Activated naive CD8-positive, alpha-beta T cell treated with anti-CD3 and anti-CD28 coated beads for 36 hours (primary cell): ENCODE data around the gene PYGB. TPM values are rescaled to one million over a fixed set of nuclear protein-coding genes. Genes with fewer than 3 reads are reported as not detected.

Experiments used
- DNase-seq: peaks from one replicate; pipeline ENCODE4 v3.0.0; 2021
- H3K27ac Mint-ChIP-seq: one replicate; pipeline ENCODE4 v1.8.0; 2022; ENCODE audit warnings: mild to moderate bottlenecking, moderate library complexity, mixed read lengths
- H3K27me3 Mint-ChIP-seq: one replicate; pipeline ENCODE4 v1.8.0; 2022; ENCODE audit warnings: mild to moderate bottlenecking, mixed read lengths
- H3K36me3 Mint-ChIP-seq: one replicate; pipeline ENCODE4 v1.8.0; 2021; ENCODE audit warnings: mild to moderate bottlenecking, mixed read lengths
- H3K4me1 Mint-ChIP-seq: one replicate; pipeline ENCODE4 v1.8.0; 2021; ENCODE audit warnings: mixed read lengths
- H3K4me3 Mint-ChIP-seq: one replicate; pipeline ENCODE4 v1.8.0; 2022; ENCODE audit warnings: mild to moderate bottlenecking, moderate library complexity, mixed read lengths
- H3K9me3 Mint-ChIP-seq: one replicate; pipeline ENCODE4 v1.8.0; 2022; ENCODE audit warnings: mixed read lengths
- total RNA-seq, 2 experiments: library from RNA; stranded (reverse); gene quantifications; one replicate each; pipeline ENCODE4 v1.2.3, GENCODE V29; 2021

Gene PYGB
- total RNA-seq = 10 to 100 TPM; 30.3 to 31.0 TPM

DNA sequence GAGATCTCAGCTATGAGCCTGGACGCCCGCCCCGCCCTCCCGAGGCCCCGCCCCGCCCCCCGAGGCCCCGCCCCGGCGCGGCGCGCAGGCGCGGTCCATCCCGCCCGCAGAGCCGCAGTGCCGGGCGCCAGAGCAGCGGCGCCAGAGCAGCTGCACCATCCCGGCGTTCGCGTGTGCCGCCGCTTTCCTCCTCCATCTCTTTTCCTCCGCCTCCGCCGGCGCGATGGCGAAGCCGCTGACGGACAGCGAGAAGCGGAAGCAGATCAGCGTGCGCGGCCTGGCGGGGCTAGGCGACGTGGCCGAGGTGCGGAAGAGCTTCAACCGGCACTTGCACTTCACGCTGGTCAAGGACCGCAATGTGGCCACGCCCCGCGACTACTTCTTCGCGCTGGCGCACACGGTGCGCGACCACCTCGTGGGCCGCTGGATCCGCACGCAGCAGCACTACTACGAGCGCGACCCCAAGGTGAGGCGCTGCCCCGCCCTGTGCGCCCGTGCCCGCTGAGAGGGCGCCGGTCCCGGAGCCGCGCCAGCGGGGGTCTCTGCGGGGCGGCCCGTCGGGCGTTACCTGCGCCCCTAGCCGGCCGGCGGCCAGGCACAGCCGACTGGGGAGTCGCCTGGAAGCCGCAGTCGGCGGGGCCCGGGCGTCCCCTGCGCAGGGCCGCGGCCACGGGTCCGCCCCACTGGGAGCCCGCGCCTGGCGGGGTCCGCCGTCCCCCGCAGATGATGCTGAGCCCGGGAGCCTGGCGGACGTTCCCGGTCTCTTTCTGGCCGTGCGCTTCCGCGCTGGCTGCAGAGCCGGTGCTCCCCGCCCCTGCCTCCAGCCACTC, at the start of gene PYGB:
Gene PYGB, plus strand, starts transcription at position 130 of the 830 bp plus-strand sequence. Its CDS starts 94 bp downstream, at position 224.
- no peaks in the 10 kb centered on the region for H3K9me3 Mint-ChIP-seq
- peak within 1 kb of the TSS; percentile 94 for H3K4me3 Mint-ChIP-seq
- H3K27ac Mint-ChIP-seq = peak within 1 kb of the TSS; percentile 90
- peaks cover 8% of the 10 kb centered on the region for H3K36me3 Mint-ChIP-seq
- peaks cover 55% of the 10 kb centered on the region for H3K4me1 Mint-ChIP-seq
- peak; percentile 82 for DNase-seq
- H3K27me3 Mint-ChIP-seq = peaks cover 7% of the 10 kb centered on the region

GRCh38 chr20:25198663-25199383, 49.1 kb upstream of the PYGB start:
- no peaks in the 10 kb centered on the region for H3K27me3 Mint-ChIP-seq
- H3K9me3 Mint-ChIP-seq = no peaks in the 10 kb centered on the region
- DNase-seq = no peak
- H3K4me1 Mint-ChIP-seq = peaks cover 41% of the 10 kb centered on the region
- peaks cover 8% of the 10 kb centered on the region for H3K36me3 Mint-ChIP-seq
- H3K4me3 Mint-ChIP-seq = no peak overlapping the region
- no peak overlapping the region for H3K27ac Mint-ChIP-seq

DNA sequence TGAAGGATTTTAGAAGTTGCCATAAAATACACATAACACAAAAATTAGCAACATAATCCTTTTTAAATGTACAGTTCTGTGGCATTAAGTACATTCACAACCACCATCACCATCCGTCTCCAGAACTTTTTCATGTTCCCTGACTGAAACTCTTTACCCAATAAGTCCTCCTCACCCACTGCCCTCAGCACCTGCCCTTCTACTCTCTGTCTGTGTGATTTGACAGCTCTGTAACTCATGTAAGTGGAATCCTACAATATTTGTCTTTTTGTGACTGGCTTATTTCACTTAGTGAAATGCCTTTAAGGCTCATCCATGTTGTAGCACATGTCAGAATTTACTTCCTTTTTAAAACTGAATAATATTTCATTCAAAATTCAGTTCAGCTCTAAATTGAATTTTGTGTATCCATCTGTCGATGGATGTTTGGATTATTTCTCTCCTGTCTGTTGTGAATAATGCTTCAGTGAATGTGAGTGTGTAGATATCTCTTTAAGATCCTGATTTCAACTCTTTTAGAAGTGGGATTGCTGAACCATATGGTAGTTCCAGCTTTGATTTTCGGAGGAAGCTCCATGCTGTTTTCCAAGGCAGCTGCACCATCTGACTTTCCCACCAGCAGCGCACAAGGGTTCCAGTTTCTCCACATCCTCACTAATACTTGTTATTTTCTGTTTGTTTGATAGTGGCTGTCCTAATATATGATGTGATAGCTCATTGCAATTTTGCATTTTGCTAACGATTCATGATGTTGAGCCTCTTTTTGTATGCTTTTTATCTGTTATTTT, 48.2 kb upstream of the PYGB start:
- no peak overlapping the region for H3K4me3 Mint-ChIP-seq
- H3K27me3 Mint-ChIP-seq = no peaks in the 10 kb centered on the region
- H3K27ac Mint-ChIP-seq = no peak overlapping the region
- DNase-seq = no peak
- peaks cover 43% of the 10 kb centered on the region for H3K4me1 Mint-ChIP-seq
- peaks cover 8% of the 10 kb centered on the region for H3K36me3 Mint-ChIP-seq
- H3K9me3 Mint-ChIP-seq = no peaks in the 10 kb centered on the region

- Mint-ChIP-seq H3K9me3 (no peaks in the 10 kb centered on the region), H3K27ac (no peak overlapping the region), H3K4me3 (no peak overlapping the region), H3K27me3 (no peaks in the 10 kb centered on the region), H3K4me1 (peaks cover 32% of the 10 kb centered on the region), H3K36me3 (peaks cover 6% of the 10 kb centered on the region)
- DNase-seq = no peak
These were observed 44.8 kb upstream of the PYGB start for GRCh38 chr20:25203089-25203488.

DNA sequence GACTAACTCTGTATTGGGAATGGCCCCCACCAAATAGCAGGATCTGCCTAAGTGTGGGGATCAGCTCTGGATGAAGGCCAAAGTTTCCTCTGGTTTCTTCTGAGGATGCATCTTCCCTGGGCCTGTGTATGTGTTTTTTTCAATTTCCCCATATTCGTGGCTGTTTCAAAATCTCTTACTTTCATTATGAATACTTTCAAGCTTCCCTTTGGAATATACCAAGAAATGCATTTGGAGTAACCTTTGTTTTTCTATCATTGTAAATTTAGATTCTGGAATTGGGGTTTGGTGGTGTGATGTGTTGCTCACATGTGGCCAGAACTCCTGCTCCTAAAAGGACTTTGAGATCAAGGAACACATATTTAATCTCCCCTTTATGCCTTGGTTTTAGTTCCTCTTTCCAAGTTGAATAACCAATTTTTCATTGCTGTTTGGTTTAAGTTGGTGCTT, 44.0 kb upstream of the PYGB start:
- Mint-ChIP-seq H3K36me3 (peaks cover 6% of the 10 kb centered on the region), H3K27ac (no peak overlapping the region)

DNA sequence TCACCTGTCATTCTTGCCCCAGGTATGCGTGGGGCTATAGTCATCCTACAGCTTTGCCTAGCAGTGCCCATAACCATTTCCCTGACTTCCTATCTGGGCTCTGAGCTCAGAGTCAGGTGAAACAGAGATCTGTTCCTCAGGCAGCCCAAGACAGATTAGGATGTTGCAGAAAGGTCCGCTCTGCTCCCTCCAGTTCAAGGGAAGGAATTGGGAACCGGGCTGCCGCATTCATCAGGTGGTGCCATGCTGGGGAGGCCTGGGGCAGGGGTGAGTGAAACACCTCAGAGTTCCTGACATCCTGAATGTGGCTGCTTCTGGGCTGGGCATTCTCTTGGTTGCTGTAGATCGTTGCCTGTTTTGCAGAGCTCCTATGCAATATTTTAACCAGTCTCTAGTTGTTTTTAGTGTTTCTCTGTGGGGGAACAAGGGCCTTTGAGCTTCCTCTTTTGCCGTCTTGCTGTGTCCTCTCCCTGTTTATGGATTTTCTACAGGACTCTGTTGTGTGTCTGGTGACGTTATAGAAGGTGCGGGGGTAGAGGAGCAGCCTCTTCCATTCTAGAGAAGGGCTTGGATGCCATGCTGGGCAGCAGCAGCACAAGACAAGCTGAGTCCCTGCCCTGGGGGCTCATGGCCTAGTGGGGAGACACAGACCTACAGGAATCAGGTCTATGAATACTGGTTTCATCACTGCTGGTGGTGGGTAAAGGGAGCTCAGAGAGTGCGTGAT, 43.2 kb upstream of the PYGB start:
- Mint-ChIP-seq H3K27me3 (no peaks in the 10 kb centered on the region), H3K4me3 (no peak overlapping the region), H3K9me3 (no peaks in the 10 kb centered on the region), H3K27ac (peak overlapping the region; percentile 7), H3K36me3 (peaks cover 4% of the 10 kb centered on the region), H3K4me1 (peaks cover 22% of the 10 kb centered on the region)
- no peak for DNase-seq

More for the DNA sequence above, 44.0 kb upstream of the PYGB start:
- Mint-ChIP-seq H3K4me1 (peaks cover 28% of the 10 kb centered on the region), H3K9me3 (no peaks in the 10 kb centered on the region), H3K4me3 (no peak overlapping the region), H3K27me3 (no peaks in the 10 kb centered on the region)
- DNase-seq = no peak

GRCh38 chr20:25205277-25206062, 42.4 kb upstream of the PYGB start:
- H3K36me3 Mint-ChIP-seq = peaks cover 4% of the 10 kb centered on the region
- H3K9me3 Mint-ChIP-seq = no peaks in the 10 kb centered on the region
- peak overlapping the region; percentile 7 for H3K27ac Mint-ChIP-seq
- H3K4me3 Mint-ChIP-seq = no peak overlapping the region
- H3K27me3 Mint-ChIP-seq = no peaks in the 10 kb centered on the region
- H3K4me1 Mint-ChIP-seq = peaks cover 18% of the 10 kb centered on the region
- no peak for DNase-seq

- Mint-ChIP-seq H3K9me3 (no peaks in the 10 kb centered on the region), H3K27ac (no peak overlapping the region), H3K4me3 (no peak overlapping the region), H3K27me3 (no peaks in the 10 kb centered on the region), H3K4me1 (peaks cover 16% of the 10 kb centered on the region), H3K36me3 (peaks cover 4% of the 10 kb centered on the region)
- DNase-seq = no peak
These were observed 41.9 kb upstream of the PYGB start for GRCh38 chr20:25206063-25206403.

DNA sequence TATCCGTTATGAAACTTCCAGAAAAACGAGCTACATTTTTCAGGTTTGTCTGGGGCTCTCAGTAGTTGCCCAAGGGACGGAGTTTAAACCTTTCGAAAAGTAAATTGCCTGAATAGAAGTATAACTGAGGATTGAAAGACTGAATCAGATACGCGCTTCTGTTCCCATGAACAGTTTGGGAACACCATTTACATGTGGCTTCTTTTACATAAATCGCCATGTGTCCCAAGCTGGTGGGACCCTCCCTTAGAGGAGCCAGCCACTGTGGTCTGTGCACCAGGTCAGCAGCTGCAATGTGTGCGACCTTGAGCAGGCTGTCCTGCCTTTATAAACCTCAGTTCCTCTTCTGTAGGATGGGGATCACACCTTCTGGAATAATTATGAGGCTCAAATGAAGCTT, 41.3 kb upstream of the PYGB start:
- Mint-ChIP-seq H3K36me3 (peaks cover 5% of the 10 kb centered on the region), H3K4me3 (no peak overlapping the region), H3K27ac (no peak overlapping the region), H3K4me1 (peaks cover 15% of the 10 kb centered on the region), H3K27me3 (no peaks in the 10 kb centered on the region), H3K9me3 (no peaks in the 10 kb centered on the region)
- DNase-seq = no peak

- H3K9me3 Mint-ChIP-seq = no peaks in the 10 kb centered on the region
- H3K36me3 Mint-ChIP-seq = peaks cover 7% of the 10 kb centered on the region
- H3K4me1 Mint-ChIP-seq = peaks cover 13% of the 10 kb centered on the region
- H3K27ac Mint-ChIP-seq = no peak overlapping the region
- DNase-seq = no peak
- H3K4me3 Mint-ChIP-seq = no peak overlapping the region
- H3K27me3 Mint-ChIP-seq = no peaks in the 10 kb centered on the region
These were observed 40.5 kb upstream of the PYGB start for GRCh38 chr20:25207149-25207959.

DNA sequence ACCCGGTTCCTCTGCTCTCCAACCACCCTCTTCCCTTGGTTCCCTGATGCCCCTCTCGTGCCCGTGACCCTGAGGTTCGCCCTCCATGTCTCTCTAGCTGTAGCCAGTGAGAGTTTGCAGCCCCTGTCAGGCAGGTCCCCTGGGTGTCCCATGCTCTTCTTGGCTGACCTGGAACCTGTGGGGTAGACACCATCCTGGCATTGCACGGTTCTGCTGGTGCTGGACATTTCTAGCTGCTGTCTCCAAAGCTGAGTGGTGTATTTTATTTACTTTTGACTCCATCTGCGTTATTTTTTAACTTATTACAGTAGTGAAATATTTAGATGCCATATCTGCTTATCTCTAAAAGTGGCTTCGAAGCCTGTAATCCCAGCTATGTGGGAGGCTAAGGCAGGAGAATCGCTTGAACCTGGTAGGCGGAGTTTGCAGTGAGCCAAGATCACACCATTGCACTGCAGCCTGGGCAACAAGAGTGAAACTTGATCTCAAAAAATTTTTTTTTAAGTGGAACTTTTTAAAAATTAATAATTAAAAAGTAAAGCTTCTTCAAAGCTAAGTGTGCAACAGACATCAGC, 39.8 kb upstream of the PYGB start:
- Mint-ChIP-seq H3K9me3 (no peaks in the 10 kb centered on the region), H3K36me3 (peaks cover 5% of the 10 kb centered on the region), H3K27ac (no peak overlapping the region), H3K4me3 (no peak overlapping the region), H3K27me3 (no peaks in the 10 kb centered on the region), H3K4me1 (peaks cover 11% of the 10 kb centered on the region)
- DNase-seq = no peak

DNA sequence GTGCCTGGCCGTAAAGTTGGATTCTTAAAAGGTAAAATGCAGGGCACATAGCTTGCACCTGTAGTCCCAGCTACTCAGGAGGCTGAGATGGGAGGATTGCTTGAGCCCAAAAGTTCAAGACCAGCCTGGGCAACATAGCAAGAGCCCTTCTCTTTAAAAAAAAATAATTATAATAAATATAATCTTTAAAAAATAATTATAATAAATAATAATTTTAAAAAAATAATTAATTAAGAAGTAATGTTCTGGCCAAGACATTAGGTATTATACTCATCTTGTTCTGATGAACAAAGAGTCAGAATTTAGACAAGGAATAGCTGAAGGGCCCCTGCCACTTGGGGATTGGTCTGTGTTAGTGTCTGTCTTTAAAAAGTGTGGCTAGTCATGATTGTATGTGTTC, 38.5 kb upstream of the PYGB start:
- peaks cover 5% of the 10 kb centered on the region for H3K4me1 Mint-ChIP-seq
- H3K36me3 Mint-ChIP-seq = peaks cover 3% of the 10 kb centered on the region
- no peak overlapping the region for H3K4me3 Mint-ChIP-seq
- no peak overlapping the region for H3K27ac Mint-ChIP-seq
- H3K9me3 Mint-ChIP-seq = no peaks in the 10 kb centered on the region
- no peaks in the 10 kb centered on the region for H3K27me3 Mint-ChIP-seq
- DNase-seq = no peak

- H3K4me3 Mint-ChIP-seq = no peak overlapping the region
- H3K36me3 Mint-ChIP-seq = peaks cover 3% of the 10 kb centered on the region
- peaks cover 3% of the 10 kb centered on the region for H3K4me1 Mint-ChIP-seq
- no peaks in the 10 kb centered on the region for H3K9me3 Mint-ChIP-seq
- H3K27ac Mint-ChIP-seq = no peak overlapping the region
- DNase-seq = no peak
- no peaks in the 10 kb centered on the region for H3K27me3 Mint-ChIP-seq
These were observed 38.0 kb upstream of the PYGB start for GRCh38 chr20:25209911-25210310.
